Measurements from ENCODE around the gene RORC.
A peak's percentile ranks its signal among the peaks of the same experiment; 100 is the strongest.
"Not testable (repeated sequence)": the region's sequence is repeated elsewhere in the genome, so short reads cannot be mapped to it uniquely, and the experiment has no call there.

The RORC gene

GRCh38 chr1:151831605-151832004 lies at the start of gene RORC:
Gene RORC, minus strand, starts transcription at chr1:151831802. Its CDS starts 38 bp downstream, at chr1:151831764.
- no peak for DNase-seq

GRCh38 chr1:151875419-151876097 lies 44.0 kb upstream of the RORC start:
- no peak for DNase-seq

DNA sequence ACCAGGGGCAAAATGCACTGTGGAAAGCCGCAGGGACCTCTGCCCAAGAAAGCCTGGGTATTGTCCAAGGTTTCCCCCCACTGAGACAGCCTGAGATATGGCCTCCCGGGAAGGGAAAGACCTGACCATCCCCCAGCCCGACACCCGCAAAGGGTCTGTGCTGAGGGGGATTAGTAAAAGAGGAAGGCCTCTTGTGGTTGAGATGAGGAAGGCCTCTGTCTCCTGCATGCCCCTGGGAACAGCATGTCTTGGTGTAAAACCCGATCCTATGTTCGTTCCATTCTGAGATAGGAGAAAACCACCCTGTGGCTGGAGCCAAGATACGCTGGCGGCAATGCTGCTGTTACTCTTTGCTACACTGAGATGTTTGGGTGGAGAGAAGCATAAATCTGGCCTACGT lies 41.2 kb upstream of the RORC start:
- peak; percentile 83 for DNase-seq

- no peak for DNase-seq
These were observed 39.9 kb upstream of the RORC start for GRCh38 chr1:151871284-151872030.

DNA sequence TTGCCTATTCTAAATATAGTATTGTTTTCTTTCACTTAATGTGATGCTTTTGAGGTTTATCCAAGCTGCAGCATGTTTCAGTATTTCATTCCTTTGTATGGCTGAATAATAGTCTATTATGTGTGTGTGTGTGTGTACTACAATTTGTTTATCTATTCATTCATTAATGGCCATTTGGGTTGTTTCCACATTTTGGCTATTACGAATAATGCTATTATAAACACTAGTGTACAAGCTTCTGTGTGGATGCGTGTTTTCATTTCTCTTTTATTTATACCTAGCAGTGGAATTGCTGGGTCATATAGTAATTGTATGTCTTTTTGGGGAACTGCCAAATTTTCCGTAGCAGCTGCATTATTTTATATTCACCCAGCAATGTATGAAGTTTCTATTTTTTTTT lies 36.9 kb upstream of the RORC start:
- DNase-seq, result no peak

DNA sequence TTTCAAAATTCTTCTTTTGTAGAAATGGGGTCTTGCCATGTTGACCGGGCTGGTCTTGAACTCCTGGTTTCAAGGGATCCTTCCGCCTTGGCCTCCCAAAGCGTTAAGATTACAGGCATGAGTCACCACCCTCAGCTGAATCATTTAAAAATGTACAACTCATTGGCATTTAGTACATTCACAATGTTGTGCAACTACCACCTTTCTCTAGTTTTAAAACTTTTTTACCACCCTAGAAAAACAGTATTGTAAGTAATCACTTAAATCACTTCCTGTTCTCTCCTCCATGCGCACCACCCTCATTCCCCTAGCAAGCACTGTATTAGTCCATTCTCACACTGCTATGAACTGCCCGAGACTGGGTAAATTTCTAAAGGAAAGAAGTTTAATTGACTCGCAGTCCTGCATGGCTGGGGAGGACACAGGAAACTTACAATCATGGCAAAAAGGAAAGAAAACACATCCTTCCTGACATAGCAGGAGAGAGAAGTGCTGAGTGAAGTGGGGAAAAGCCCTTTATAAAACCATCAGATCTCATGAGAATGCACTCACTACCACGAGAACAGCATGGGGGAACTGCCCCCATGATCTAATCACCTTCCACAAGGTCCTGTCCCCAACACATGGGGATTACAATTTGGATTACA lies 36.3 kb upstream of the RORC start:
- DNase-seq, result peak; percentile 95

- DNase-seq, result peak; percentile 74
These were observed 35.7 kb upstream of the RORC start for GRCh38 chr1:151867321-151867720.

DNA sequence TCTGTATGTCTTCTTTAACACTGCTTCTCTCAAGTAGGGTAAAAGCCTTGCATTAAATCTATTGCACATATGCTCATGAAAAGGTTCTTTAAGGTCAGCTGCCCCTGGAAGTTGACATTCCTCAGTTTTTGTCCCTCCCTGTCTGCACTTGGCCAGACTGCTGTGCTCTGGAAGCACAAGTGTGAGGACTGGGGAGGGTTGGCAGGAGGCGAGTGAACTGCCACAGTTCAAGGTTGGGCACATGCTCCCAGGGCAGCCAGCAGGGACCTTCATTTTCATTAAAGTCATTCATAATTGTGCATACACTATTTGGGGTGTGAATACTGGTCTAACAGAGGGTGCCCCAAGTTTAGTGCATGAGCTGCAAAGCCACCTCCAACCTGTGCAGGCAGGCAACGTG lies 32.8 kb upstream of the RORC start:
- DNase-seq, result no peak

DNA sequence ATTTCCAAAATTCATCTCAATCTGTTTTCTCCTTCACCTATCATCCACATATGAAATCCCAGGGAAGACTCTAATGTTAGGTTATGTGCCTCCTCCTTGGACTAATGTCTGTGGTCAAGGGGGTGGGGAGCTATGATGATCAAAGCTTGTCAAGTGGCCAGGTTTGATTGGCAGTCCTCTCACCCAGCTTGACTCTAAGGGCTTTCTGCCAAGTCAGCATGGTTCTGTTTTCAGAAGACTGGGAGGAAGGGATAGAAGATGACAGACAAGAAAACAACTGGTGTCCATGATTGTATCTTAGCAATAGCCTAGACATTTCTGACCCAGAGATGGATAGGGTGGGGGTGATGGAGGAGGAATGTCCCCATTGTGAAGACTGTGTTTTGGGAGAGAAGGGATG lies 31.0 kb upstream of the RORC start:
- no peak for DNase-seq

DNA sequence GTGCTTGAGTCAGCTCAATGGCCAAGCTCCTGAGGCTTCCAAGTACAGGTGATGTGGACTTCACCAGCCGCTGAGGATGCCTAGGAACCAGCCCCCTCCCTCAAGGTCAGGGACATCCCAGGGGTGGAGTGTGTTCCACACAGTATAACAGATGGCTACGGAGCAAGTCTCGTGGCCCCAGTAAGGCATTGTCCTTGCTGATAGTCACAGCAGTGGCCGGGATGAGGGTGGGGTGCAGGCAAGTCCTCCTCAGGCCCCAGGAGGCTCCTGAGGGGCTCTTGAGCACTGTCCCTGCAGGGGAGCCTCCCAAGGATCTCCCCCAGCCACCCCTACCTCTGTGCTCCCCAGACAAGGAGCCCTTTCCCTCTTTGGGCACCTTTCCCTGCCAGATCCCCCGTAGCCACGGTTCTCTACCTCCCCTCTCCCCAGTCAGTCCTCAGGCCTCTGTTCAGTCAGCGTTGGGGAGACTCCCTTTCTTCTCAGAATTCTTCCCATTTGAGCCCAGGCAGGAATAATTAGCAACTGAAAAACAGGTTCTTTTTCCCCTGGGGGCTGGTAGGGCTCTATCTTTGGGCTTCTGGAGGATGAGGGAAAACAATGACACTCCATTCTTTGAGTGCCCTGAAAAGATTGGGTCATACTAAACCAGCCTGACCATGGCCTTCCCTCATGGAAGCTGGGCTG lies 29.0 kb upstream of the RORC start:
- no peak for DNase-seq

DNA sequence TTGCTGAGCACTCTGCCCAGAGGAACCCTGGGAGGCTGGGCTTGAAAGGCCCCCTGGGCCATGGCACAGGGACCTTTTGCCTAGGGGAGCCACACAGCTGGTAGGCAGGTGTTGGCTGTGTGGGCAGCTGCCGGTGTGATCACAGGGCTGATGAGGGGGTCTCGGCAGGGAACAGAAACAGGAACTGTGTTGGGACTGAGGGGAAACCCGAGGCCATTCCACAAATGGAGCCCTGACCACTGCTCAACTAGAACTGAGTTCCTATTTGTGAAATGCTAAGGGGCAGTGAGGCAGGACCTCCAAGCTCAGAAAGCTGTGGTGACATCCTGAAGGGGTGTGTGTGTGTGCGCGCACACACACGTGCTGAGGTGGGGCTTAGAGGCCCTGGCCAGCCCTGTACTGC lies 28.3 kb upstream of the RORC start:
- DNase-seq, result no peak

DNA sequence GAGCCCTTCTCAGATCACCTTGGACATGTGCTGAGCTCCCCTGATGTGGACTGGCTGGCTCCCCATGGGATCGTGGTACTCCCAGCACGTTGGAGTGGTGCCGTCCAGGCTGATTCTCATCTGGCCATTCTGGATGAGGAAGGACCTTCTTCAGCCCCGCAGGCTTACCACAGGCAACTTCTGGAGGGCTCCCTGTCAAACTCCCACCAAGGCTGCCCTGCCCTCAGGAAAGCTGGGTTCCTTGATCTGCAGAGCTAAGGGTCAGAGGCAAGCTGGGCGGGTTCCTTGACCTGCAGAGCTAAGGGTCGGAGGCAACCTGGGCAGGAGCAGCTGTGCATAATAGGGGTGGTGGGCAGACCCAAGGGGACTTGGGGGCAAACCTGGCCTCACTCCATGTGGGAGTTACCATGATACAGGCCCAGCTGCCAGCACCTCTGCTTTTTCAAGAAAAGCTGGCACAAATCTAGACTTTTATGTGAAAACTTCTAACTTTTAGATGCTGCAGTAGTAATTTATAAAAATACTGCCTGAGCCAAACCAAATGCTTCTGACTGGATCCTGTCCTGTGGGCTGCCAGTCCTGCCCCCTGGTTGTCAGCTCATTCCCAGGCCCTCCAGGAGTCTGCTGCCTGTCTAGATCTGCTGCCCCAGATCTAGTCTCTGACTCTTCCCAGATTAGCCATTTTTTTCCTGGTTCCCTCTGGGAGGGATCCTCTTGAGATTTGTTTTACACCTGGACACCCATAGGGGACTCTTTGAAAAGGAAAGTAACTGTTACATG lies 27.5 kb upstream of the RORC start:
- no peak for DNase-seq

GRCh38 chr1:151858030-151858746 lies 26.6 kb upstream of the RORC start:
- peak; percentile 38 for DNase-seq

- peak; percentile 27 for DNase-seq
These were observed 24.3 kb upstream of the RORC start for GRCh38 chr1:151855933-151856332.

DNA sequence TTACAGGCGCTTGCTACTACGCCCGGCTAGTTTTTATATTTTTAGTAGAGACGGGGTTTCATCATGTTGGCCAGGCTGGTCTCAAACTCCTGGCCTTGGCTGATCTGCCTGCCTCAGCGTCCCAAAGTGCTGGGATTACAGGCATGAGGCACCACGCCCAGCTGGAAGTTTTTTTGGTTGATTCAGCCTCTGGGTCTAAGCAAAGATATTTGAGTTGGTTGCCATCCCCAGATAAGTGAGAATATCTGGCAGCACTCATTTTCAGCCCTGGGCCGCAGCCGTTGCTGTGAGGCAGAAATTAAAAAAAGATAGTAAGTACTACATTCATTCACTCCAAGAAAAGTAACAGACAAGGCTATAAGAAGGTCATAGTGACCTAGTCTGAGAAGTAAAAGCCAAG lies 23.9 kb upstream of the RORC start:
- not testable (repeated sequence) for DNase-seq

GRCh38 chr1:151854658-151855057 lies 23.1 kb upstream of the RORC start:
- DNase-seq, result no peak

DNA sequence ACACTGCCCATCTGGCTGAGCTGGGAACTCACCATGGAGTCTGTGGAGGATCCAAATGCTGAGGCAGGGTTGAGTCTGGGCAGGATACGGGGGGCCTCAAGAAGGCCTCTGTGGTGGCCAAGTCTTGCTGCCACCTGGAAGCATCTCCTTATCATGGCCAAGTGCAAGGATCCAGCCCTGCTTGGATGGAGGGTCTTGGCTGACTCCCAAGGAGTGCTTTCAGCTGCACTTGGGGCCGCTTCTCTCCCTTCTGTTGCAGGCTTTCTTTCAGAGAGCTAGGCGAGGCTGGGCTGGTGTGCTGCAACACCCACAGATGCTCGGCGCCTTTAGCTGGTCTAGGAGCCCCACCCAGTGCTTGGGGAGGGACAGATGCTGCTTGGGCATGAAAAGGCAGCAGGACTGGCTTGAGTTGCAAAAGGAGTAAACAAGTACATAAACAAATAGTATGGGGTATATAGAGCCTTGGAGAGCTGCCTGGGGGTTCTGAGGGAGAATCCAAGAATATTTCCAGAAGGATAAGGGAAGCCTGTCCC lies 21.9 kb upstream of the RORC start, which contains the start of gene THEM5:
Gene THEM5, minus strand, starts transcription at position 302 of the 533 bp plus-strand sequence. Its CDS starts 147 bp downstream, at position 155.
- no peak for DNase-seq

DNA sequence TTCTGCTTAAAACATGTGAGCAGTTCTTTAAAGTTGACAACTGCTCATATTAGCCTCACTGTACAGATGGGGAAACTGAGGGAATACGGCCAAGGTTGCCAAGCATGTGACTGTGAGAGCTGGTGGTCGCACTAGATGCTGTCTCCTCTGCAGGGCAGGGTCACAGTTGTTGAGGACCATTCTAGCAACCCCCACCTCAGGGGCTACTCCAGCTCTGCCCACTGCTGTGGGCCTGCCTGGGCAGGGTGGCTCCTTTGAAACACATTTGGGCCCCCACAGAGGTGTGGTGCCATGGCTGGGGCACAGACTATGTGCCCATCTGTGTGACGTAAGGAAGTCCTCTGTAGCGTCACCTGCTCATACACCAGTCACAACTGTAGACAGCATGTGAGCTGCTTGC lies 21.1 kb upstream of the RORC start:
- no peak for DNase-seq

- DNase-seq, result no peak
These were observed 20.3 kb upstream of the RORC start for GRCh38 chr1:151851886-151852285.

GRCh38 chr1:151849871-151850270 lies 18.3 kb upstream of the RORC start:
- no peak for DNase-seq

GRCh38 chr1:151849126-151849525 lies 17.5 kb upstream of the RORC start:
- DNase-seq, result no peak

Measured in MV-4-11 (cell line).